Measurements from ENCODE around the gene JMJD8. TPM values are rescaled to one million over a fixed set of nuclear protein-coding genes. Genes with fewer than 3 reads are reported as not detected.
A peak's percentile ranks its signal among the peaks of the same experiment; 100 is the strongest.
"Not testable (repeated sequence)": the region's sequence is repeated elsewhere in the genome, so short reads cannot be mapped to it uniquely, and the experiment has no call there.

The JMJD8 gene
- total RNA-seq, 1 donor from 2014 or later: 57.6 TPM

DNA sequence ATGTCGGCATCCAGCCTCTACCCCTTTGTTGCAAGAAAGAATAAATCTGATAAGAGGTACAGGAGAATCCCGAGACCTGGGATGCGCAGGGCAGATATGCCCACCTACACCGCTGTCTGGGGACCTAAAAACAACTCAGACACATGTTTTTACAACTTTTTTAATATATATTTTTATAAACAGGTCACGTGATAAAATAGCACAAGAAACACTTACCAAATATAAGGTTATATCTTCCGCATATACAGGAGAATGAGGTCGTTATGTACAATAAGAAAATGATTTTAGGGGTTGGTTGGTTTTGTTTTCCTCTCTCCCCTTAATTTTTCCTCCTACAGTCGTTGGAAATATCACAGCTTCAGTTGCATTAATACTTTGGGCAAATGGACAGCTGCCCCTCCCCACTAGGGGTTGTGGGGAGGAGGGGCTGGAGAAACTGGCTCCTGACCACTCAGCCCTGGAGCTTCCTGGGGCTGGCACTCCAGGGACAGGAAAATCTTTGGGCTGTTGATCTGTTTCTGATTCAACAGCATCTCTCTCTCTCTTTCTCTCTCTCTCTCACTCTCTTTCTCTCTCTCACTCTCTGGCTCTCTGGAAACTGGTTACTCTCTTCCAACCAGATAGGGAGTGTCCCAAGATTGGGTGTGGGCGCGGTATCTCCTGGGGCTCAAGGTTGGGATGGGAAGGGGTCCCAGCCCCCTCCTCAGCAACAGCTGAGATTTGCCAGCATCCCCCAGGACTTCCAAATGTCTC is 8.4 kb upstream of the JMJD8 start:
- Mint-ChIP-seq H3K4me3 (ENCODE audit: unreplicated experiment) (no peak overlapping the region), H3K9me3 (ENCODE audit: unreplicated experiment) (no peaks in the 10 kb centered on the region), H3K36me3 (ENCODE audit: unreplicated experiment) (no peaks in the 10 kb centered on the region), H3K27ac (ENCODE audit: unreplicated experiment) (no peak overlapping the region), H3K4me1 (ENCODE audit: unreplicated experiment) (peaks cover 17% of the 10 kb centered on the region), H3K27me3 (ENCODE audit: unreplicated experiment) (peaks cover 29% of the 10 kb centered on the region)
- no peak for DNase-seq (ENCODE audit: extremely low spot score, unreplicated experiment)
- TF ChIP-seq, protein P1, sequence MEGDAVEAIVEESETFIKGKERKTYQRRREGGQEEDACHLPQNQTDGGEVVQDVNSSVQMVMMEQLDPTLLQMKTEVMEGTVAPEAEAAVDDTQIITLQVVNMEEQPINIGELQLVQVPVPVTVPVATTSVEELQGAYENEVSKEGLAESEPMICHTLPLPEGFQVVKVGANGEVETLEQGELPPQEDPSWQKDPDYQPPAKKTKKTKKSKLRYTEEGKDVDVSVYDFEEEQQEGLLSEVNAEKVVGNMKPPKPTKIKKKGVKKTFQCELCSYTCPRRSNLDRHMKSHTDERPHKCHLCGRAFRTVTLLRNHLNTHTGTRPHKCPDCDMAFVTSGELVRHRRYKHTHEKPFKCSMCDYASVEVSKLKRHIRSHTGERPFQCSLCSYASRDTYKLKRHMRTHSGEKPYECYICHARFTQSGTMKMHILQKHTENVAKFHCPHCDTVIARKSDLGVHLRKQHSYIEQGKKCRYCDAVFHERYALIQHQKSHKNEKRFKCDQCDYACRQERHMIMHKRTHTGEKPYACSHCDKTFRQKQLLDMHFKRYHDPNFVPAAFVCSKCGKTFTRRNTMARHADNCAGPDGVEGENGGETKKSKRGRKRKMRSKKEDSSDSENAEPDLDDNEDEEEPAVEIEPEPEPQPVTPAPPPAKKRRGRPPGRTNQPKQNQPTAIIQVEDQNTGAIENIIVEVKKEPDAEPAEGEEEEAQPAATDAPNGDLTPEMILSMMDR (IDR thresholded peaks at IDR 0.05): no peak

DNA sequence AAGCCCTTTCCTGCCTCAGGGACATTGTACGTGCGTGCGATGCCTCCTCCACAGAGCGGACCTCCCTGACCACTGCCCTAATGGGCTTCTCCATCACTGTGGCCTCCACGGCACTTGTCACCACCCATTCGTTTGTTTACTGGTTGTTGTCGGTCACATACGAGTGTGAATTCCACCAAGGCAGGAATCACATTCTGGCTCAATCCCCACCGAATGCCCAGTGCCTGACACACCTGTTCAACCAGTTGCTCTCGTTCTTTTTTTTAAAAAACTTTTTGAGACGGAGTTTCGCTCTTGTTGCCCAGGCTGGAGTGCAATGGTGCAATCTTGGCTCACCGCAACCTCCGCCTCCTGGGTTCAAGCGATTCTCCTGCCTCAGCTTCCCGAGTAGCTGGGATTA is 7.1 kb upstream of the JMJD8 start:
- Mint-ChIP-seq H3K4me1 (ENCODE audit: unreplicated experiment) (peaks cover 17% of the 10 kb centered on the region), H3K4me3 (ENCODE audit: unreplicated experiment) (peak overlapping the region; percentile 58), H3K27me3 (ENCODE audit: unreplicated experiment) (peaks cover 23% of the 10 kb centered on the region)
- H3K9me3 Mint-ChIP-seq (ENCODE audit: unreplicated experiment); H3K36me3 Mint-ChIP-seq (ENCODE audit: unreplicated experiment); DNase-seq (ENCODE audit: extremely low spot score, unreplicated experiment); H3K27ac Mint-ChIP-seq (ENCODE audit: unreplicated experiment): not testable (repeated sequence)

DNA sequence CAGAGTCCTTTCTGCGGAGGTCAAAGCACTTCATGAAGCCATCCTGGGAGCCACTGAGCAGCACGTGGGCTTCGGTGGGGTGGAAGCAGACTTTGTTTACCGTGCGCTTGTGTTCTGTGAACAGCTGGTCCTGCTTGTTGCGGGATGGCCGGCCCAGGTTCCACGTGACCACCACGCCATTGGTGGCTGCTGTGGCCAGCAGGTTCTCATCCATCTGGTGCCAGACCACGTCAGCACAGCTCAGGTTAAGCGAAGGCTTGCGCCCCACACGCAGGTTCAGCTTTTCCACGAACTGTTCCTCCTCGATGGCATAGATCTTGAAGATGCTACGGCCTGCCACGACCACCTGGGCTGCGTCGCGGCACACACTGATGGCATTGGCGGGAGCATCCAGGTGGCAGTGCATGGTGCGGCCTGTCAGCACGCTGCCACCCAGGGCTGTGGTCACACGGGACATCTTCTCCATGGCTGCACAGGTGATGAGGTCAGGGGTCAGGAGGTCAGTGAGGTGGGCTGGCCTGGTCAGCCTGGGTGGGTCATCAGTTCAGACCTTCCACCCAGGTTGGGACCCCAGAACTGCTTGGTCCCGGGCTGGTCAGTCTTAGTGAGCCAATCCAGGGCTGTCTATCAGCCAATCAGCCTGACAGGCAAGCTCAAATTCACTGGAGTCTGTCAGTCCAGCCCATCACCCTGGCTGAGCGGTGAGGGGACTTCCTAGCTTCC is 5.2 kb upstream of the JMJD8 start:
- H3K4me1 Mint-ChIP-seq (ENCODE audit: unreplicated experiment): peaks cover 19% of the 10 kb centered on the region
- H3K9me3 Mint-ChIP-seq (ENCODE audit: unreplicated experiment): no peaks in the 10 kb centered on the region
- peak overlapping the region; percentile 84 for H3K27ac Mint-ChIP-seq (ENCODE audit: unreplicated experiment)
- no peak for DNase-seq (ENCODE audit: extremely low spot score, unreplicated experiment)
- TF ChIP-seq, protein P1 (IDR thresholded peaks at IDR 0.05): no peak
- H3K27me3 Mint-ChIP-seq (ENCODE audit: unreplicated experiment): peaks cover 13% of the 10 kb centered on the region
- peaks cover 3% of the 10 kb centered on the region for H3K36me3 Mint-ChIP-seq (ENCODE audit: unreplicated experiment)
- peak overlapping the region; percentile 87 for H3K4me3 Mint-ChIP-seq (ENCODE audit: unreplicated experiment)

DNA sequence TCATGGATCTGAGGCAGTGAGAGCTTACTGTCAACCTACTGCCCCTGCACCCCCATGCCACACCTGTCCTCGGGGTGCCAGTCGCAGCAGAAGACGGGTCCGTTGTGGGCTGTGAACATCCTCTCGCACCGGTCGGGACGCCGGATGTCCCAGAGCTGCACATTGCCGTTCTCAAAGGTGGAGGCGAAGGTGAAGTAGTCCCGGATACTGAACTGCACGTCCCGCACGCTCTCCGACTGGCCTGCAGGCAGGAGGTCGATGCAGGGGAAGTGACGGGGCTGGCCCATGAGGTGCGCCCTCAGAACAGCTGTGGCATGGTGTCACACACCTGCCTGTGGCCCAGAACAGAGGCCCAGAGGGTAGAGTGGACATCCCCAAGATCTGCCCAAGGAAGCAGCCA is 3.4 kb upstream of the JMJD8 start:
- H3K36me3 Mint-ChIP-seq (ENCODE audit: unreplicated experiment): peaks cover 5% of the 10 kb centered on the region
- TF ChIP-seq, protein P1 (IDR thresholded peaks at IDR 0.05): no peak
- no peak overlapping the region for H3K4me3 Mint-ChIP-seq (ENCODE audit: unreplicated experiment)
- H3K27me3 Mint-ChIP-seq (ENCODE audit: unreplicated experiment): peaks cover 5% of the 10 kb centered on the region
- no peak overlapping the region for H3K27ac Mint-ChIP-seq (ENCODE audit: unreplicated experiment)
- H3K4me1 Mint-ChIP-seq (ENCODE audit: unreplicated experiment): peaks cover 25% of the 10 kb centered on the region
- no peaks in the 10 kb centered on the region for H3K9me3 Mint-ChIP-seq (ENCODE audit: unreplicated experiment)
- DNase-seq (ENCODE audit: extremely low spot score, unreplicated experiment): no peak

DNA sequence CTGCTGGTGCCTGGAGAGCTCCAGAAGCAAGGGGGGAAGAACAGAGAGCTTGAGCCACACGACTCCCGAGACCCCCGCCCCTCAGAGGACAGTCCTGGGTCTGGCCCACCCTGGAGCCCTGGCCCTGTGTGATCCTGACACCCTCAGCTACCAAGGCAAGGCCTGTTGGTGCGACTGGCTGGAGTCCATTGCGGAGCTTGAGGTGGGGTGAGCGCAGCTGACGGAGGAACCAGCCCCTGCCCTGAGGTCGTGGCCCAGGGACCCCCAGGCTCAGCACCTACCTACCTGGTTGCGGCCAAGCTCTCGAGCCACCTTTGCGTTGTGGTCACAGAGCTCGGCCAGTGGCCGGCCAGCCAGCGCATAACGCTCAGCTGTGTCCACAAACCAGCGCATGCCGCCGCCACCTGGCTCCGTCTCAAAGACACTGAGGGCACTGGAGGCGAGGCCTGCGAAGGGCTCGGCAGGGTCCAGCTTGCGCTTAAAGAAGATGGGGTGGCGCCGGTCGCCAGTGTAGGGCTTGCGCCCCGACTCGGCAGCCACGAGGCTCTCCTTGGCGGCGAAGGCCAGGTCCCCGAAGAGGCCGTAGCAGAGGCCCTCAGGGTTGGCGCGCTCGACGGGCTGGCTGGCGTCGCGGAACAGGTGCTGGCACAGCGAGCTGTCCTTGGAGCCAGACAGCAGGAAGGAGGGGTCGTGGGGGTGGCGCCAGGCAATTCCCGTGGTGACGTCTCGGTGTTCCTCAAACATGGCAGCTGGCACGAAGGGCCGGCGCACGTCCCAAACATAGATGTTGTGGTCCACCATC is 2.5 kb upstream of the JMJD8 start:
- TF ChIP-seq, protein P1 (IDR thresholded peaks at IDR 0.05): no peak
- Mint-ChIP-seq H3K4me3 (ENCODE audit: unreplicated experiment) (no peak overlapping the region), H3K27me3 (ENCODE audit: unreplicated experiment) (no peaks in the 10 kb centered on the region), H3K4me1 (ENCODE audit: unreplicated experiment) (peaks cover 29% of the 10 kb centered on the region), H3K27ac (ENCODE audit: unreplicated experiment) (no peak overlapping the region), H3K36me3 (ENCODE audit: unreplicated experiment) (peaks cover 8% of the 10 kb centered on the region), H3K9me3 (ENCODE audit: unreplicated experiment) (no peaks in the 10 kb centered on the region)
- no peak for DNase-seq (ENCODE audit: extremely low spot score, unreplicated experiment)

Data from osteocyte (in vitro differentiated cells).